ENCODE measurements around the gene RPL9. TPM values are rescaled to one million over a fixed set of nuclear protein-coding genes. Genes with fewer than 3 reads are reported as not detected.

RPL9 gene
- total RNA-seq, 4 donors from 2014 or later: 1,970 to 4,157 (median 3,139) TPM

DNA sequence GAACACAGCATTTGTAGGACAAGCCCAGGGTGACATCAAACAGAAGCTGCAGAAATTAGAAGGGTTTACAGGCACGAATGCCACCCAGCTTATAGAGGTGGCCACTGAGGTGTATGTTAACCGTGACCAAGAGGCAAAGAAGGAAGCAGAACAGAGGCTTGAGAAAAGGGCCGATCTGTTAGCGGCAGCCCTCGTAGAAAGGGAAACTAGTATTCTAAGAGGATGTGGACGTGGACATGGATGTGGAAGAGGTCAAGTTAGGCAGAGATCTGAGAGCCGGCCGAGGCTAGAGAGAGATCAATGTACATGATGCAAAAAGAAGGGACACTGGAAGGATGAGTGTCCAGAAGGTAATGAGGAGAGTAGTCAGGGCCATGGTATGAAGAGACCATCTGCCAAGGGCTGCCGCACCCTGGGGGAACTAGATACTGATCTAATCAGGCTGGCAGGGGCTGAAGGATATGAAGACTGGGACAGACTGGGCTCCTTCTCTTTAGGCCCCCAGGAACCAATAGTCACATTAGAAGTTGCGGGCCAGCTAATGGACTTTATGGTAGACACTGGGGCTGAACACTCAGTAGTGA is 27.6 kb upstream of the RPL9 start:
- no peak for DNase-seq (ENCODE audit: low spot score in 2 of 2)
- H3K27ac ChIP-seq: no peak overlapping the region
- H3K4me3 ChIP-seq: no peak overlapping the region
- H3K36me3 ChIP-seq: no peaks in the 10 kb centered on the region
- no peaks in the 10 kb centered on the region for H3K27me3 ChIP-seq
- TF ChIP-seq CTCF (IDR thresholded peaks at IDR 0.05): no peak
- TF ChIP-seq POLR2AphosphoS5 (IDR thresholded peaks at IDR 0.05): no peak
- TF ChIP-seq POLR2A (IDR thresholded peaks at IDR 0.05): no peak
- TF ChIP-seq EP300 (IDR thresholded peaks at IDR 0.05): no peak
- 81% methylated on average over 10 of the region's 10 CpGs for WGBS
- no peaks in the 10 kb centered on the region for H3K4me1 ChIP-seq
- no peaks in the 10 kb centered on the region for H3K9me3 ChIP-seq

DNA sequence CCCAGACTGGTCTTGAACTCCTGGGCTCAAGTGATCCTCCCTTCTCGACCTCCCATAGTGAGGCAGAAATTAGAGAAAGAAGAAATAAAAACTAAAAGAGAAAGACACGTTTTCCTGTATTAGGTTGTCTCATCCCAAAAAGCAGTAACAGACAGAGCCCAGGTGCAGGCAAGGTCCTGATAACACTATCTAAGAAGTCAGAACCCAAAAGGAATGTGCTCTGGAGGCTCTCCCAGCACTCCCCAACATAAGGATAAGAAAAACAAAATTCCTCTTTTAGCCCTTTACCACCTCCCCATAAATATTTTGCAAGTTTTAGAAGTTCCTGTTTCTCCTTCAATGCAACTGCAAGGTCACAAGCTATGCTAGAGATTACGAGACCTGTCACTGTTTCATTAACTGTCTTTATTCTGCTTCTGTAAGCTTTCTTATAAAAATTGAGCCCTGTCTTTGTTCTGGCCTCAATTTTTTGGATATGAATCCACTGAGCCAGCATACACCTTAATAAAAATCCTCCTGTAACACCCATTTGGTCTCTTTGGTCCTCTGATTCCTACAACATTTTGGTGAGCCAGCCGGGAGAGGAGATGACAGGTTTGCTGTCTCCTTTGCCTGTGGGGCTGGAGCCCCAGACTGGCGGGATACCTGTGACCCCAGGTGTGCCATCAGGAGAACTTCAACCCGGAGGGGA is 26.0 kb upstream of the RPL9 start:
- 89% methylated on average over 6 of the region's 6 CpGs for WGBS
- no peak overlapping the region for H3K27ac ChIP-seq
- DNase-seq (ENCODE audit: low spot score in 2 of 2): no peak

DNA sequence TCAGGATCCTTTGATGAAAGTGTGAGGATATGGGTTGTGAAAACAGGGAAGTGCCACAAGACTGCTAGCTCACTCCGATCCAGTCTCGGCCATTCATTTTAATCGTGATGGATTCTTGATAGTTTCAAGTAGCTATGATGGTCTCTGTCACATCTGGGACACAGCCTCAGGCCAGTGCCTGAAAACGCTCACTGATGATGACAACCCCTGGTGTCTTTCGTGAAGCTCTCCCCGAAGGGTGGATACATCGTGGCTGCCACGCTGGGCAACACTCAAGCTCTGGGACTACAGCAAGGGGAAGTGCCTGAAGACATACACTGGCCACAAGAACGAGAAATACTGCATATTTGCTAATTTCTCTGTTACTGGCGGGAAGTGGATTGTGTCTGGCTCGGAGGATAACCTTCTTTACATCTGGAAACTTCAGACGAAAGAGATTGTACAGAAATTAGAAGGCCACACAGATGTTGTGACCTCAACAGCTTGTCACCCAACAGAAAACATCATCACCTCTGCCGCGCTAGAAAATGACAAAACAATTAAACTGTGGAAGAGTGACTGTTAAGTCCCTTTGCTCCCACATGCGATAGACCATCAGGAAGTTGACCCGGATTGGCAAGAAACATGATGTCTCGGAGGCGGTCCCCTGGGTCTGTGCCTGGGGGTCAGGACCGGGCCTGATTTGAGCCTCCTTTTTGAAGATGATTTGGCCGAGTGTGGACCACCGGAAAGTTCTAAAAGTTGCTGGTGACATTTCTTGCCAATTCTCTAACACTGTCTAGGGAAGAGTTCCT is 22.4 kb upstream of the RPL9 start:
- 86% methylated on average over 21 of the region's 21 CpGs for WGBS
- no peaks in the 10 kb centered on the region for H3K27me3 ChIP-seq
- H3K4me3 ChIP-seq: no peak overlapping the region
- no peaks in the 10 kb centered on the region for H3K9me3 ChIP-seq
- no peak for DNase-seq (ENCODE audit: low spot score in 2 of 2)
- H3K36me3 ChIP-seq: peaks cover 19% of the 10 kb centered on the region
- TF ChIP-seq POLR2AphosphoS5 (IDR thresholded peaks at IDR 0.05) (no peak), POLR2A (IDR thresholded peaks at IDR 0.05) (no peak), CTCF (IDR thresholded peaks at IDR 0.05) (no peak), EP300 (IDR thresholded peaks at IDR 0.05) (no peak)
- H3K27ac ChIP-seq: no peak overlapping the region
- H3K4me1 ChIP-seq: no peaks in the 10 kb centered on the region

More for the DNA sequence above, 26.0 kb upstream of the RPL9 start:
- H3K4me1 ChIP-seq: no peaks in the 10 kb centered on the region
- H3K9me3 ChIP-seq: no peaks in the 10 kb centered on the region
- H3K27me3 ChIP-seq: no peaks in the 10 kb centered on the region
- no peaks in the 10 kb centered on the region for H3K36me3 ChIP-seq
- TF ChIP-seq POLR2AphosphoS5 (IDR thresholded peaks at IDR 0.05) (no peak), EP300 (IDR thresholded peaks at IDR 0.05) (no peak), CTCF (IDR thresholded peaks at IDR 0.05) (no peak), POLR2A (IDR thresholded peaks at IDR 0.05) (no peak)
- no peak overlapping the region for H3K4me3 ChIP-seq

DNA sequence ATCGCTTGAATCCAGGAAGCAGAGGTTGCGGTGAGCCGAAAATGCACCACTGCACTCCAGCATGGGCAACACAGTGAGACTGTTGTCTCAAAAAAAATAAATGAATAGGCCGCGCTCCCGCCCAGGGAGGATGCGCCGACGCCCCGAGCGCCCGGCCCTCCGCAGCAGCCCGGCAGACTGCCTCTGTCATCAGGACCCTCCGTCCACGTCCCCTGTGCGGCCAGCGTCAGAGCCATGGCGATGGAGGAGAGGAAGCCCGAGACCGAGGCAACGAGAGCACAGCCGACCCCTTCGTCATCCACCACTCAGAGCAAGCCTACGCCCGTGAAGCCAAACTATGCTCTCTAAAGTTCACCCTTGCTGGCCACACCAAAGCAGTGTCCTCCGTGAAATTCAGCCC is 21.5 kb upstream of the RPL9 start:
- WGBS: 97% methylated on average over 27 of the region's 27 CpGs
- no peak for DNase-seq (ENCODE audit: low spot score in 2 of 2)
- no peak overlapping the region for H3K27ac ChIP-seq
- H3K27me3 ChIP-seq: no peaks in the 10 kb centered on the region
- no peak for TF ChIP-seq EP300 (IDR thresholded peaks at IDR 0.05)
- TF ChIP-seq POLR2AphosphoS5 (IDR thresholded peaks at IDR 0.05): no peak
- TF ChIP-seq POLR2A (IDR thresholded peaks at IDR 0.05): no peak
- TF ChIP-seq CTCF (IDR thresholded peaks at IDR 0.05): no peak
- no peaks in the 10 kb centered on the region for H3K4me1 ChIP-seq
- H3K4me3 ChIP-seq: no peak overlapping the region
- H3K36me3 ChIP-seq: peaks cover 19% of the 10 kb centered on the region
- H3K9me3 ChIP-seq: no peaks in the 10 kb centered on the region

Data from suprapubic skin (tissue), 4 donors.